Gastrocnemius medialis (tissue), 4 donors: ENCODE measurements around the gene ENTR1. TPM values are rescaled to one million over a fixed set of nuclear protein-coding genes. Genes with fewer than 3 reads are reported as not detected.

Experiments
- ATAC-seq, 2 donors: fragments of 150-250 bp; one replicate each; pipeline ENCODE4 v1.9.1; 2016
- DNase-seq, 2 donors: peaks; one replicate each; pipeline ENCODE4 v3.0.0-alpha.2; 2019
- H3K27ac ChIP-seq, 4 donors: fragments of 200-600 bp; sonication (generic); 1 replicate in 1 of 4; 2 replicates in 3 of 4; pipeline ENCODE4 v1.5.1; 2016 to 2018; ENCODE audit warnings: mild to moderate bottlenecking in 2 of 4, moderate library complexity in 1 of 4
- H3K27me3 ChIP-seq, 3 donors: fragments of 200-600 bp; sonication (generic) in 2 of 3; 1 replicate in 1 of 3; 2 replicates in 2 of 3; pipeline versions ENCODE4 v1.5.1 to v1.6.0; 2016 to 2019; ENCODE audit warnings: mild to moderate bottlenecking in 1 of 3, moderate library complexity in 1 of 3
- H3K36me3 ChIP-seq, 2 donors: fragments of 200-600 bp; sonication (generic) in 1 of 2; one replicate each; pipeline ENCODE4 v1.5.1; 2017 to 2018
- H3K4me1 ChIP-seq, 2 donors: fragments of 200-600 bp; sonication (generic) in 1 of 2; one replicate each; pipeline ENCODE4 v1.5.1; 2016 to 2017; ENCODE audit warnings: mild to moderate bottlenecking in 2 of 2
- H3K4me3 ChIP-seq, 4 donors: fragments of 200-600 bp; sonication (generic) in 3 of 4; 1 replicate in 1 of 4; 2 replicates in 3 of 4; pipeline ENCODE4 v1.5.1; 2016 to 2019; ENCODE audit warnings: mild to moderate bottlenecking in 2 of 4
- H3K9me3 ChIP-seq, 3 donors: fragments of 200-600 bp; sonication (generic) in 2 of 3; 1 replicate in 1 of 3; 2 replicates in 2 of 3; pipeline ENCODE4 v1.5.1; 2016 to 2019
- POLR2A ChIP-seq, 2 donors: fragments of 450-650 bp; IDR thresholded peaks; one replicate each; pipeline ENCODE4 v1.6.1; 2017; ENCODE audit warnings: antibody characterized with exemption in 2 of 2, mild to moderate bottlenecking in 2 of 2, moderate library complexity in 2 of 2
- in situ Hi-C, 4 donors: fragments of 200-750 bp; cut with MboI; loops; one replicate each; pipeline versions ENCODE4 v1.15.0 to v1.8.0; 2017; ENCODE audit warnings: low sequenced_read_pairs in 4 of 4
- intact Hi-C: fragments of 100-400 bp; cut with DNase I; formaldehyde crosslinking; loops from one replicate; pipeline ENCODE4 v1.15.1; 2023; ENCODE audit warnings: low total_unique reads
- total RNA-seq, 4 donors: library from RNA; depleted of rRNA; stranded (reverse); fragments of >200 nt; gene quantifications; one replicate each; pipeline versions ENCODE4 v1.1.0 to v1.2.3, GENCODE V29; 2016
- TF ChIP-seq, protein P1 (sequence below), 5 experiments: fragments of 450-650 bp in 3 of 5; fragments of 200-600 bp in 2 of 5; sonication (generic) in 2 of 5; IDR thresholded peaks in 4 of 5; conservative IDR thresholded peaks in 1 of 5; 1 replicate in 4 of 5; 2 replicates in 1 of 5; pipeline ENCODE4 v1.5.1; 2016 to 2019; ENCODE audit warnings: antibody characterized with exemption in 5 of 5, mild to moderate bottlenecking in 3 of 5, moderate library complexity in 3 of 5

The ENTR1 gene
- total RNA-seq, 4 donors from 2014 or later, result 23.2 to 43.5 (median 36.5) TPM

DNA sequence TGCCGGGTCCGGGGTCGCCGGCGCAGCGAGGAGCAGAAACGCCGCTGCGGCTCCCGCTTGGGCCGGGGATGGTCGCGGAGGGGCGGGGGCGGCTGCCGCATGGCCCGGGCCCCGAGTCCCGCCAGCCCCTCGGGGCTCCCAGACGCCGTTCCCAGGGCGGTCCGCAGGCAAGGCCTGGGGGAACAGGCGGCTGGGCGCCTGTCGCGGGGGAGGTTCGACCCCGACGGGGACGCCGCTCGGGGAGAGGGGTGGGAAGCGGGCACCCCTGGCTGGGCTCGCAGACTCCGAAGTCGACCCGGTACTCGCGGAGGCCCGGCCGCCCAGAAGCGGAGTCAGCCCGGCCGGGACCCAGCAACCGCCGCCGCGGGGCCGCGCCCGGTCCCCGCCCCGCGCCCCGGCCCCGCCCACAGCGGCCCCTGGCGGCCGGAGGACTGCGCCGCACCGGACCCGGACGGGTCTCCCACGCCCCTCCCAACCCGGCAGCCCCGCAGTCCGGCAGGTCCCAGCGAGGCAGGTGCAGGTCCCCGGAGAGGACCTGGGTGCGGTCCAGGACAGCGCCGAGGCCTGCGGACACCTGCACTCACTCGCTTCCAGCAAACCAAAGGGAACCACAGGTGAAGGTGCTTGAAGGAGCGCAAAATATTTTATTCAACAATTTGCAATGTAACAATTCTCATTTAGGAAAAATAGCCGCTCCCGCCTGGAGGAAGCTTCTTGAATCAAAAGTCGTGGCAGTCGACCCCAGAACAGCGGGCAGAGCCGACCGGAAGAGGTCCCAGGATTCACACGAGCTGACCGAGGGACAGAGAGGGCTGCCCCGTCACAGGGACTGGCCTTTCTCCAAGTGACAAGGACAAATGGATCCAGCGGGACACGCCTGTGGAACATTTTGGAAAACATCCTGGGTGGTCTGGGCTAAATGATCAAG is 29.3 kb upstream of the ENTR1 start, which contains the start of gene INPP5E:
Gene INPP5E, minus strand, starts transcription at position 365 of the 928 bp plus-strand sequence. CDS start 426 bp downstream, outside the sequence.
- H3K9me3 ChIP-seq, result no peaks in the 10 kb centered on the region
- ATAC-seq (peak; percentile 86 to 87), DNase-seq (peak; percentile 23 to 58)
- peaks cover 27 to 30% of the 10 kb centered on the region in 2 donors for H3K4me1 ChIP-seq
- in situ Hi-C loops, result no loop called here
- peak within 1 kb of the TSS; percentile 58 to 86 (median 68) for H3K4me3 ChIP-seq
- peak within 1 kb of the TSS; percentile 59 to 88 (median 76) for H3K27ac ChIP-seq
- TF ChIP-seq, protein P1, sequence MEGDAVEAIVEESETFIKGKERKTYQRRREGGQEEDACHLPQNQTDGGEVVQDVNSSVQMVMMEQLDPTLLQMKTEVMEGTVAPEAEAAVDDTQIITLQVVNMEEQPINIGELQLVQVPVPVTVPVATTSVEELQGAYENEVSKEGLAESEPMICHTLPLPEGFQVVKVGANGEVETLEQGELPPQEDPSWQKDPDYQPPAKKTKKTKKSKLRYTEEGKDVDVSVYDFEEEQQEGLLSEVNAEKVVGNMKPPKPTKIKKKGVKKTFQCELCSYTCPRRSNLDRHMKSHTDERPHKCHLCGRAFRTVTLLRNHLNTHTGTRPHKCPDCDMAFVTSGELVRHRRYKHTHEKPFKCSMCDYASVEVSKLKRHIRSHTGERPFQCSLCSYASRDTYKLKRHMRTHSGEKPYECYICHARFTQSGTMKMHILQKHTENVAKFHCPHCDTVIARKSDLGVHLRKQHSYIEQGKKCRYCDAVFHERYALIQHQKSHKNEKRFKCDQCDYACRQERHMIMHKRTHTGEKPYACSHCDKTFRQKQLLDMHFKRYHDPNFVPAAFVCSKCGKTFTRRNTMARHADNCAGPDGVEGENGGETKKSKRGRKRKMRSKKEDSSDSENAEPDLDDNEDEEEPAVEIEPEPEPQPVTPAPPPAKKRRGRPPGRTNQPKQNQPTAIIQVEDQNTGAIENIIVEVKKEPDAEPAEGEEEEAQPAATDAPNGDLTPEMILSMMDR (IDR thresholded peaks at IDR 0.05 in 4 of 5, conservative IDR thresholded peaks at IDR 0.05 in 1 of 5), result peak; percentile 66 to 97 (median 74)
- TF ChIP-seq POLR2A (IDR thresholded peaks at IDR 0.05), result peak in 1 of 2 donors; percentile 25
- no peaks in the 10 kb centered on the region for H3K27me3 ChIP-seq
- intact Hi-C loops, result loop anchor here (2.0 kb wide), 1 partner anchor 29 kb away; the partner anchor contains the start of genes ENTR1 and PMPCA
- peaks cover 0 to 40% of the 10 kb centered on the region in 2 donors for H3K36me3 ChIP-seq

DNA sequence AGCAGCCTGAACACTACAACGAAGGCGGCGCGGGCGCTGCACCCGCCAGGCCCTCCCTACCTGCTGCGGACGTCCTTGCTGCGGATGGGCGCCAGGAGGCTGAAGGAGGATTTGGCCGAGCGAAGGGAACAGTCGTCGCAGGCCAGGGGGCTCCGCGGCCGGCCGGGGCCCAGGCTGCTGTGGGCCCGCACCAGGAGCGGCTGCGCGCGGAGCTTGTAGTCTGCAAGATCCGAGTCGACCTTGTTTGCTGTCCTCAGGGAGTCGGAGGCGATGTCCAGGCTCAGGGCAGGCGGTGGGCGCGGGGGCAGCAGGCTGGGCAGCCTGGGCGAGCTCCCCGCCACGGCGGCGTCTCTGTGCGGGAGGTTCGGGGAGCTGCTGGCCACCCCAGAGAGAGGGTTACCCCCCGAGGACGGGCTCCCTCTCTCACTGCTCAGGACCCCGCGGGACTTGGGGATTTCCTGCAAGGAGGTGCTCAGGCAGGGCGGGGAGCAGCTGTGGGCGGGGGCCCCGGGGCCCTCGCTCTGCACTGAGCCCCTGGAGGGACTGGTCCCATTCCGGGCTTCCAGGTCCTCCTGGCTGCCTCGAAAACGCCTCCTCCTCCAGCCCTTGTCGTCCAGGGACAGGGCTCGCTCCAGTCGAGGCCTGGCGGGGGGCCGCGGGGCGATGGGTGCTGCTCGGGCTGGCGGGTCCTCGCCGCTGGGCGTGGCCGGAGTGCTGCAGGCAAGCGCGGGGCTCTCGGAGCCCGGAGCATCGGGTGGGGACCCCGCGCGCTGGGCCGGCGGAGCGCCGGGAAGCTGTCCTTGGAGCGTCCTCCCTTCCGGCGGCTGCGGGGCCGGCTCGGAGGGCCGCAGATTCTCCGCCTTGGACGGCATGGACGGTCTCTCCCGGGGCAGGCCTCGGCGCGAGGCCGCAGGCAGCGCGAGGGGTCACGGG is 28.4 kb upstream of the ENTR1 start:
- TF ChIP-seq, protein P1 (IDR thresholded peaks at IDR 0.05 in 4 of 5, conservative IDR thresholded peaks at IDR 0.05 in 1 of 5), result no peak
- no peak for TF ChIP-seq POLR2A (IDR thresholded peaks at IDR 0.05)
- peaks cover 0 to 31% of the 10 kb centered on the region in 2 donors for H3K36me3 ChIP-seq
- peak overlapping the region; percentile 58 to 86 (median 68) for H3K4me3 ChIP-seq
- ATAC-seq, result peak; percentile 44 to 45
- no peak for DNase-seq
- peaks cover 27 to 30% of the 10 kb centered on the region in 2 donors for H3K4me1 ChIP-seq
- no peaks in the 10 kb centered on the region for H3K9me3 ChIP-seq
- peak overlapping the region; percentile 59 to 88 (median 76) for H3K27ac ChIP-seq
- in situ Hi-C loops, result no loop called here
- intact Hi-C loops, result loop anchor here (2.0 kb wide), 1 partner anchor 28 kb away; the partner anchor contains the start of genes ENTR1 and PMPCA
- H3K27me3 ChIP-seq, result no peaks in the 10 kb centered on the region

DNA sequence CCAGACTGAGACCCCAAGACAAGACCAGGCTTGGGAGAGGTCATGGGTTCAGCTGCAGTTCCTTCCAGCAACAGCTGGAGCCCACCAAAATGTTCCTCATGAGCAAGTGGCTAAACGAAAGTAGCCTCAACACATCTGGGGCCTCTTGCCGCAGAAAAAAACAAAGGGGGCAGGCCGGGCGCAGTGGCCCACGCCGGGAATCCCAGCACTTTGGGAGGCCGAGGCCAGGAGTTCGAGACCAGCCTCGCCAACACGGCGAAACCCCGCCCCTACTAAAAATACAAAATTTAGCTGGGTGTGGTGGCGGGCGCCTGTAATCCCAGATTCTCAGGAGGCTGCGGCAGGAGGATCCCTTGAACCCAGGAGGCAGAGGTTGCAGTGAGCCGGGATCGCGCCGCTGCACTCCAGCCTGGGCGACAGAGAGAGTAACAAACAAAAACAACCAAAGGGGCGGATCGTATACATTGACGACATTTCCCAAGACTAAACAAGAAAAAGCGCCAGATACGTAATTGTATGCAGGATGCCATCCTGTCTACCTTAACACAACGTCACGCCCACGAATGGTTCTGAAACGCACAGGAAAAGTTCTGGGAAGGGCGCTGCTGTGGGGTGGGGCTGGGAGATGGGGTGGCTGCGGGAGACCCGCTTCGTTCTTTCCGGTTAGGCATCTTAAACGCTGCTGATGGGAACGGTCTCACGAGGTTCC is 27.6 kb upstream of the ENTR1 start:
- H3K4me3 ChIP-seq, result peak overlapping the region; percentile 58 to 86 (median 68)

More for the DNA sequence above, 27.6 kb upstream of the ENTR1 start:
- H3K27ac ChIP-seq, result peak overlapping the region in 1 of 4 donors; percentile 65
- no peaks in the 10 kb centered on the region for H3K9me3 ChIP-seq
- H3K27me3 ChIP-seq, result no peaks in the 10 kb centered on the region
- peaks cover 27 to 30% of the 10 kb centered on the region in 2 donors for H3K4me1 ChIP-seq
- H3K36me3 ChIP-seq, result peaks cover 0 to 23% of the 10 kb centered on the region in 2 donors
- TF ChIP-seq, protein P1 (IDR thresholded peaks at IDR 0.05 in 4 of 5, conservative IDR thresholded peaks at IDR 0.05 in 1 of 5), result no peak
- TF ChIP-seq POLR2A (IDR thresholded peaks at IDR 0.05), result no peak
- in situ Hi-C loops (no loop called here), intact Hi-C loops (loop anchor here (2.0 kb wide), 1 partner anchor 27 kb away; the partner anchor contains the start of genes ENTR1 and PMPCA)
- DNase-seq (no peak), ATAC-seq (no peak)
